ENCODE data around the gene INPP5D. TPM values are rescaled to one million over a fixed set of nuclear protein-coding genes. Genes with fewer than 3 reads are reported as not detected.
A peak's percentile ranks its signal among the peaks of the same experiment; 100 is the strongest.

INPP5D gene
- total RNA-seq (10 to 100 TPM; 11.4 to 14.3 TPM), polyA plus RNA-seq (ENCODE audit: insufficient read length in 2 of 2) (10 to 100 TPM; 20.6 to 22.6 TPM)
- long read RNA-seq, donor 1, partial matches to known transcripts: 0 of 1 reads
- long read RNA-seq, donor 1, other reads (novel, unspliced or antisense): 0 of 1 reads
- long read RNA-seq, donor 2: 0 reads
- long read RNA-seq, donor 3, partial matches to known transcripts: 0 of 1 reads
- long read RNA-seq, donor 3, other reads (novel, unspliced or antisense): 0 of 1 reads
- long read RNA-seq, donor 4: 0 reads

DNA sequence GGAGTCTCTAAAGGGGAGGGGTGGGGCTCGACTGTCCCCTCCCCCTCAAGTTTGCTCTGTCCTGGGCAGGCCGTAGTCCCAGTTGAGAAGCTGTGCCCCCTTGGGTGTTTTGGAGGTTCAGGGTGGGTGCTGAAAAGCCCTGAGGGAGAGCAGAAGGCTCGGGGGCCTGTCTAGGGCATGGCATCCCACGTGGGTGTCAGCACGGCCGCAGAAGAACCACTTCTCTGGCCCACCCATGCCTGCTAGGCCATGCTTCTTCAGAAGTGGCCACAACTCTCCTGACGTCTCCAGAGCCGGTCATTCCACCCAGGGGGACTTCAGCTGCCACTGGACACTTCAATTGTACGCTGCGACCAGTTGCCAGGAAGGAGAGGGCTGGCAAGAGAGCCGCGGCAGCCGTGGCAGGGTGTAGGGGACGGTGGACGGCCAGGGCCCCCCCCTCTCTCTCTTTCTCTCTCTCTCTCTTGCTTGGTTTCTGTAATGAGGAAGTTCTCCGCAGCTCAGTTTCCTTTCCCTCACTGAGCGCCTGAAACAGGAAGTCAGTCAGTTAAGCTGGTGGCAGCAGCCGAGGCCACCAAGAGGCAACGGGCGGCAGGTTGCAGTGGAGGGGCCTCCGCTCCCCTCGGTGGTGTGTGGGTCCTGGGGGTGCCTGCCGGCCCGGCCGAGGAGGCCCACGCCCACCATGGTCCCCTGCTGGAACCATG, at the start of gene INPP5D:
INPP5D (plus strand) TSS at position 546 of the 704 bp plus-strand sequence; CDS start at position 683, 137 bp downstream.
- Histone ChIP-seq H3K4me1 (ENCODE audit: control insufficient read depth, insufficient read depth, low read length) (peaks cover 38% of the 10 kb centered on the region), H3K4me3 (ENCODE audit: low read depth, low read length) (peak within 1 kb of the TSS; percentile 20), H3K27ac (ENCODE audit: low read depth, low read length) (peak within 1 kb of the TSS; percentile 71)

DNA sequence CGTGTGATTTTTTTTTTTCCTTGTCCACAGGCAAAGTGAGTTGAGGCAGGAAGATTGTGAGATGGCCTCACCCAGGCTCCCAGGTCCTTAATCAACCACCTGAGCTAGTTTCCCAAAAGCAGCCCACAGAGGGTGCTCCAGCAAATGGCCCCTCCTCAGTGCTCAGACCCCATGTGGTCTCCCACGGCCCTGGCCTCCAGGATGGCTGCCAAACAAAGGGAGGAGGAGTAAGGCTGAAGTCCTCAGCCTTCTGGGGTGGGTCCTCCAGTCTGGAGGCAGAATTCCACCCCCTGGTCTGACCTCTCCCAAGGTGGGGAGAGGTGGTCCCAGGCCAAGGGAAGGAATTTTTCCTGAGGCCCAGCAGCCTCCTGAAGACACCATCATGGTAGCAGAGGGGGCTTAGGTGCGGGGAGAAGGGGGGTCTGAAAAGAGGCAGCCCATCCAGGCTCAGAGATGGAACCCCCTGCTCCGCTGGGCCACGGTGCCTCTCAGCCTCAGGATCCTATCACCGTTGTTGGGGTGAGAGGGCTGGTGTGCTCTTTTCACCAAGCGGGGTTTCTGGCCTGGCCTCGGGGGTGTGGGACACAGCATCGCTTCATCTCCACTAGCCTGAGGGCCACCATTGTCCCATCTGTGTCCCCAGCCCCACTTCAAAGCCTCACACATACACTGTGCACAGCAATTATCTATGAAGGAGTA, 49.4 kb upstream of the INPP5D start:
- no peak overlapping the region for H3K27ac ChIP-seq (ENCODE audit: low read depth, low read length)
- no peak overlapping the region for H3K4me3 ChIP-seq (ENCODE audit: low read depth, low read length)
- no peaks in the 10 kb centered on the region for H3K36me3 ChIP-seq (ENCODE audit: control insufficient read depth, insufficient read depth, low read length)
- H3K9me3 ChIP-seq (ENCODE audit: control insufficient read depth, insufficient read depth, low read length): no peaks in the 10 kb centered on the region
- no peaks in the 10 kb centered on the region for H3K27me3 ChIP-seq (ENCODE audit: control insufficient read depth, insufficient read depth, low read length)
- DNase-seq (ENCODE audit: low read depth in 4 of 6, low spot score in 6 of 6): no peak
- 97% methylated on average over 5 of the region's 9 CpGs for WGBS (ENCODE audit: insufficient coverage)
- peaks cover 11% of the 10 kb centered on the region for H3K4me1 ChIP-seq (ENCODE audit: control insufficient read depth, insufficient read depth, low read length)

More for the DNA sequence above, at the start of gene INPP5D:
- WGBS (ENCODE audit: insufficient coverage): 64% methylated on average over 18 of the region's 26 CpGs
- Histone ChIP-seq H3K27me3 (ENCODE audit: control insufficient read depth, insufficient read depth, low read length) (peaks cover 2% of the 10 kb centered on the region), H3K9me3 (ENCODE audit: control insufficient read depth, insufficient read depth, low read length) (no peaks in the 10 kb centered on the region), H3K36me3 (ENCODE audit: control insufficient read depth, insufficient read depth, low read length) (no peaks in the 10 kb centered on the region)
- DNase-seq (ENCODE audit: low read depth in 4 of 6, low spot score in 6 of 6): no peak

DNA sequence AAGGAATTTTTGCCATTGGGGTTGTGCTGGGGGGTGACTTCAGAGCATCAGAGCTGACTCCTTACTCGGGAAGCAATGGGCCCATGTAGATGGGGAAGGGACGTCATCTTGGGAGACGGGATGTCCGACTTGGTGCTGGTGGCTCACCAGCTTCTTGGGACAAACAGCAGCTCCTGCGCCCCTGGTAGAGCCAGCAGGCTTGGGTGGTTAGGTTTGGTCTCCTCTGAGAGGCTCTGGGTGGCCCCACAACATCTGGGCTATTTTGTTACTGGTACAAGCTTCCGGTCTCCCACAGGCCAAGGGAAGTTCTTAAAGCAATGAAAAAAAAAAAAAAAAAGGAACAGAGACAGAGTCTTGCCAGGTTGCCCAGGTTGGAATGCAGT, 48.9 kb upstream of the INPP5D start:
- H3K27me3 ChIP-seq (ENCODE audit: control insufficient read depth, insufficient read depth, low read length): no peaks in the 10 kb centered on the region
- H3K4me1 ChIP-seq (ENCODE audit: control insufficient read depth, insufficient read depth, low read length): peaks cover 11% of the 10 kb centered on the region
- no peak overlapping the region for H3K4me3 ChIP-seq (ENCODE audit: low read depth, low read length)
- DNase-seq (ENCODE audit: low read depth in 4 of 6, low spot score in 6 of 6): no peak
- no peaks in the 10 kb centered on the region for H3K36me3 ChIP-seq (ENCODE audit: control insufficient read depth, insufficient read depth, low read length)
- no peaks in the 10 kb centered on the region for H3K9me3 ChIP-seq (ENCODE audit: control insufficient read depth, insufficient read depth, low read length)
- WGBS (ENCODE audit: insufficient coverage): 93% methylated on average over 6 of the region's 6 CpGs
- no peak overlapping the region for H3K27ac ChIP-seq (ENCODE audit: low read depth, low read length)

DNA sequence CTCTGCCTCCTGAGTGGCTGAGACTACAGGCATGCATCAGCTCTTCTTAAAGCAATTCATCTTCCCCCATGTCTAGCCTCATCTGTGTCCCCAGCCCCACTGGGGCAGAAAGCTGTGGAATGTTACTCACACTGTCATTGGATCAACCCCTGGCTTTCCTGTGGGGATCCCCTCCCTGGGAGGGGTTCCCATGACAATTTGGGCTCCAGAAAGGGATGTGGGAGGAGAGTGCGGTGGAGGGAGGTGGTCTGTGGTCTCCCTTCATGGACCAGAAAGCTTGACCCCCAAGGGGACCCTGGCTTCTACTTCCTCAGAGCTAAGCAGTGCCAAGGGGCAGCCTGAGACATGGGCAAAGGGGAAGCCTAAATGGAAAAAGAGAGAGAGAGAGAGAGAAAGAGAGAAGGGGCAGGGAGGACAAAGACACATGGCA, 48.4 kb upstream of the INPP5D start:
- Histone ChIP-seq H3K4me1 (ENCODE audit: control insufficient read depth, insufficient read depth, low read length) (peaks cover 11% of the 10 kb centered on the region), H3K9me3 (ENCODE audit: control insufficient read depth, insufficient read depth, low read length) (no peaks in the 10 kb centered on the region), H3K36me3 (ENCODE audit: control insufficient read depth, insufficient read depth, low read length) (no peaks in the 10 kb centered on the region), H3K27ac (ENCODE audit: low read depth, low read length) (no peak overlapping the region), H3K4me3 (ENCODE audit: low read depth, low read length) (no peak overlapping the region), H3K27me3 (ENCODE audit: control insufficient read depth, insufficient read depth, low read length) (no peaks in the 10 kb centered on the region)
- DNase-seq (ENCODE audit: low read depth in 4 of 6, low spot score in 6 of 6): no peak
- 90% methylated on average over 1 of the region's 1 CpG for WGBS (ENCODE audit: insufficient coverage)

DNA sequence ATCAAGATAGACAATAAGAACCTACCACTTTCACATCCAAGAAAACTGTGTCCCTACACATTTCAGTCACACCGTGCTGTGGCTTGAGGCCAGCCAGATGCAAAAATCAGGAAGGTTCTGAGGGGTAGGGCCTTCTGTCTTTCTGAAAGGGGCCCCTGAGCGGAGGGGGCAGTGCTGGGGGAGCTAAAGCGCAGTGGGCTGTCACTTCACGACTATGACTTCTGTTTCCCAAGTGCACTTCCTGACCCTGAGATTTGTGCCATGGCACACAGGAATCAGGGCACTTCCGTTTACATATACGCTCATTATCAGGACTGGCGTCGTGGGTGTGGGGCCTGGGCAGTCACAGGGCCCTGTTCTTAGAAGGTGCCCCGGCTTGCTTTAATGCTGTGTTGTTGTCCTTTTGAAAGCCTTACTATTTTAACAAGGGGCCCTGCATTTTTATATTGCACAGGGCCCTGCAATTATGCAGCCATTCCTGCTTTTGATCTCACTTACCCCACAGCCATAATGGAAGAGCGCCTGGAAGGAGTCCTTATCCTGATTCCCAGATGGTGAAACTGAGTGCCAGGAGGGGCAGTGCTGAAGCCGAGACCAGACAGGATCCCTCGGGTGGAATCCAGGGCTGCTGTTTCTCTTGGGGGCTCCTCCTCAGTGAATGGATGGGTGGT, 47.7 kb upstream of the INPP5D start:
- H3K4me3 ChIP-seq (ENCODE audit: low read depth, low read length): no peak overlapping the region
- peaks cover 11% of the 10 kb centered on the region for H3K4me1 ChIP-seq (ENCODE audit: control insufficient read depth, insufficient read depth, low read length)
- no peaks in the 10 kb centered on the region for H3K36me3 ChIP-seq (ENCODE audit: control insufficient read depth, insufficient read depth, low read length)
- H3K9me3 ChIP-seq (ENCODE audit: control insufficient read depth, insufficient read depth, low read length): no peaks in the 10 kb centered on the region
- H3K27ac ChIP-seq (ENCODE audit: low read depth, low read length): no peak overlapping the region
- DNase-seq (ENCODE audit: low read depth in 4 of 6, low spot score in 6 of 6): no peak
- 79% methylated on average over 7 of the region's 12 CpGs for WGBS (ENCODE audit: insufficient coverage)
- H3K27me3 ChIP-seq (ENCODE audit: control insufficient read depth, insufficient read depth, low read length): no peaks in the 10 kb centered on the region

DNA sequence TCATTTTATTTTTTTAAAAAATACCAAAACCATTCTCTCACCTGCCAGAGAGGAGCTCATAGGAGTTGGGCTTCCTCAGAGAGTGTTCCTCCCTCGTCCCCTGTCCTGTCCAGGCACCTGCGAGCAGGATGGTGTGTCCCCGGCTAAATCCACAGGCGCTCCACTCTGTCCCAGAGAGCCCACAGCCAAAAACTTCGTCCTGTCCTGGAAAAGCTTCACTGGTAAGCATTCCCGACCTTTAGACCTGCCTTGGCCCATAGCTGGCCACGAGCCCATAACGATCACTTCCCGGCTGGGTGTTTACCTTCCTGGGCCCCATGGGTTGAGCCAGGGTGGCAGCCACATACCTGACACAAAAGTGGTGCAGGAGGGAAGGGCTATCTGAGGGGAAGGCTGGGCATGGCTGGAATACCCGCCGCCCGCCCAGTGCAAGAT, 47.1 kb upstream of the INPP5D start, which contains the start of gene NGEF:
NGEF (minus strand) TSS at position 230 of the 435 bp plus-strand sequence. CDS start 38,366 bp downstream, outside the sequence.
- 84% methylated on average over 9 of the region's 12 CpGs for WGBS (ENCODE audit: insufficient coverage)
- H3K4me3 ChIP-seq (ENCODE audit: low read depth, low read length): no peak within 1 kb of the TSS
- peaks cover 11% of the 10 kb centered on the region for H3K4me1 ChIP-seq (ENCODE audit: control insufficient read depth, insufficient read depth, low read length)
- DNase-seq (ENCODE audit: low read depth in 4 of 6, low spot score in 6 of 6): no peak
- H3K27ac ChIP-seq (ENCODE audit: low read depth, low read length): no peak within 1 kb of the TSS
- peaks cover 3% of the 10 kb centered on the region for H3K9me3 ChIP-seq (ENCODE audit: control insufficient read depth, insufficient read depth, low read length)
- H3K27me3 ChIP-seq (ENCODE audit: control insufficient read depth, insufficient read depth, low read length): no peaks in the 10 kb centered on the region
- H3K36me3 ChIP-seq (ENCODE audit: control insufficient read depth, insufficient read depth, low read length): no peaks in the 10 kb centered on the region

DNA sequence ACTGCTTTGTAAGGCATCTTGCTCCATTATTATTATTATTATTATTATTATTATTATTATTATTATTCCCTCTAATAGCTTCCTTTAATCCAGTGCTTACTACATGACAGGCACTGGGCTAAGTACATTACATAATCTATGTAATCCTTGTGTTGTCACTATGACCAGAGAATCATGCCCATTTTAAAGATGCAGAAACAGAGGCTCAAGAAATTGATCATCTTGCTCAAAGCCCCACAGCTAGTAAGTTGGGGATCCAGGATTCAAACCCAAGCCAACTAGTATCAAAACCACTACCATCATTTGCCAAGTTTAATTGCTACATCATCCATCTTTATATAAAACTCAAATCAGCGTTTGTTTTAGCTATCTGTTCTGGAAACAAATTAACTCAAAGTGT, 46.5 kb upstream of the INPP5D start:
- Histone ChIP-seq H3K4me1 (ENCODE audit: control insufficient read depth, insufficient read depth, low read length) (peaks cover 11% of the 10 kb centered on the region), H3K27ac (ENCODE audit: low read depth, low read length) (no peak overlapping the region), H3K27me3 (ENCODE audit: control insufficient read depth, insufficient read depth, low read length) (no peaks in the 10 kb centered on the region), H3K9me3 (ENCODE audit: control insufficient read depth, insufficient read depth, low read length) (peaks cover 5% of the 10 kb centered on the region), H3K36me3 (ENCODE audit: control insufficient read depth, insufficient read depth, low read length) (no peaks in the 10 kb centered on the region), H3K4me3 (ENCODE audit: low read depth, low read length) (no peak overlapping the region)
- 67% methylated on average over 1 of the region's 1 CpG for WGBS (ENCODE audit: insufficient coverage)
- no peak for DNase-seq (ENCODE audit: low read depth in 4 of 6, low spot score in 6 of 6)

DNA sequence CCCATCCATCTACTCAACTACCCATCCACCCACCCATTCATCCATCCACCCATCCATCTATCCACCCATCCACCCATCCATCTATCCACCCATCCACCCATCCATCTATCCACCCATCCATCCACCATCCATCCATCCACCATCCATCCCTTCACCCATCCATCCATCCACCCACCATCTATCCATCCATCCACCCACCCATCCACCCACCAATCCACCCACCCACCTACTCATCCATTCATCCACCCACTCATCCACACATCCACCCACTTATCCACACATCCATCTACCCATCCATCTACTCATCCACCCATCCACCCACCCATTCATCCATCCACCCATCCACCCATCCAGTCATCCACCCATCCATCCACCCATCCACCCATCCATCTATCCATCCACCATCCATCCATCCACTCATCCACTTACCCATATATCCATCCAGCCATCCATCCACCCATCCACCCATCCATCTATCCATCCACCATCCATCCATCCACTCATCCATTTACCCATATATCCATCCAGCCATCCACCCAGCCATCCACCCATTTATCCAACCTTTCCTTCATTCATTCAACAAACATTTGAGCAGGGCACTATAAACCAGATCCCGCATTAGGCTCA, 45.0 kb upstream of the INPP5D start:
- Histone ChIP-seq H3K4me3 (ENCODE audit: low read depth, low read length) (no peak overlapping the region), H3K9me3 (ENCODE audit: control insufficient read depth, insufficient read depth, low read length) (peaks cover 5% of the 10 kb centered on the region), H3K27me3 (ENCODE audit: control insufficient read depth, insufficient read depth, low read length) (no peaks in the 10 kb centered on the region), H3K4me1 (ENCODE audit: control insufficient read depth, insufficient read depth, low read length) (peaks cover 11% of the 10 kb centered on the region), H3K36me3 (ENCODE audit: control insufficient read depth, insufficient read depth, low read length) (no peaks in the 10 kb centered on the region), H3K27ac (ENCODE audit: low read depth, low read length) (no peak overlapping the region)
- no peak for DNase-seq (ENCODE audit: low read depth in 4 of 6, low spot score in 6 of 6)
- 100% methylated on average over 1 of the region's 1 CpG for WGBS (ENCODE audit: insufficient coverage)

DNA sequence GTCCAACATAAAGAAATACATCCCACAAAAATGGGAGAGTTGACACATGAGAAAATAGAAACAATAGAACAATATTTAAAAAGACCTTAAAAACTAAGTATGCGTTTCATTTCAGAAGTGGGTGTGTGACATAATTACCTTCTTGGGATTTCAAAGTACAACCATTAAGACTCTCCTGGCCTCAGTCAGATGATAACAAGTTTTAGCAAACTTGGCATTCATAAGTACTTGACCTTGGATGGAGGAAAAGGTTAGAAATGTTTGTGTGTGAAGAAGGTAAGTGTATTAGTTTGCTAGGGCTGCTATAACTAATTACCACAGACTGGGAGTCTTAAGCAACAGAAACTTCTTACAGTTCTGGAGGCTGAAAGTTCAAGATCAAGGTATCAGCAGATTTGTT, 42.2 kb upstream of the INPP5D start:
- Histone ChIP-seq H3K9me3 (ENCODE audit: control insufficient read depth, insufficient read depth, low read length) (peaks cover 5% of the 10 kb centered on the region), H3K27me3 (ENCODE audit: control insufficient read depth, insufficient read depth, low read length) (no peaks in the 10 kb centered on the region), H3K4me3 (ENCODE audit: low read depth, low read length) (no peak overlapping the region), H3K36me3 (ENCODE audit: control insufficient read depth, insufficient read depth, low read length) (no peaks in the 10 kb centered on the region), H3K4me1 (ENCODE audit: control insufficient read depth, insufficient read depth, low read length) (no peaks in the 10 kb centered on the region), H3K27ac (ENCODE audit: low read depth, low read length) (no peak overlapping the region)
- WGBS (ENCODE audit: insufficient coverage): no CpG with 5 or more reads among the region's 1 CpG
- DNase-seq (ENCODE audit: low read depth in 4 of 6, low spot score in 6 of 6): no peak
